Activated effector memory CD4-positive, alpha-beta T cell treated with Interleukin-2 at 50 U/mL for 16 hours (primary cell): Measurements from ENCODE around the gene NELFE.
"Not testable (repeated sequence)": the region's sequence is repeated elsewhere in the genome, so short reads cannot be mapped to it uniquely, and the experiment has no call there.

Experiments
- DNase-seq: peaks from one replicate; pipeline ENCODE4 v3.0.0-alpha.2; 2020

Gene NELFE, protein sequence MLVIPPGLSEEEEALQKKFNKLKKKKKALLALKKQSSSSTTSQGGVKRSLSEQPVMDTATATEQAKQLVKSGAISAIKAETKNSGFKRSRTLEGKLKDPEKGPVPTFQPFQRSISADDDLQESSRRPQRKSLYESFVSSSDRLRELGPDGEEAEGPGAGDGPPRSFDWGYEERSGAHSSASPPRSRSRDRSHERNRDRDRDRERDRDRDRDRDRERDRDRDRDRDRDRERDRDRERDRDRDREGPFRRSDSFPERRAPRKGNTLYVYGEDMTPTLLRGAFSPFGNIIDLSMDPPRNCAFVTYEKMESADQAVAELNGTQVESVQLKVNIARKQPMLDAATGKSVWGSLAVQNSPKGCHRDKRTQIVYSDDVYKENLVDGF

GRCh38 chr6:31958741-31959739 is at the start of gene NELFE, which contains the start of gene SKIC2:
TSS of gene NELFE (minus strand) at chr6:31958971. CDS start at chr6:31958446, 525 bp downstream.
TSS of gene SKIC2 (plus strand) at chr6:31959175. CDS start at chr6:31959193, 18 bp downstream.
- DNase-seq: peak; percentile 98

GRCh38 chr6:32008037-32008436 is 49.3 kb upstream of the NELFE start:
- DNase-seq: not testable (repeated sequence)

GRCh38 chr6:32007086-32007485 is 48.3 kb upstream of the NELFE start:
- DNase-seq: not testable (repeated sequence)

GRCh38 chr6:32005991-32006529 is 47.3 kb upstream of the NELFE start:
- DNase-seq: not testable (repeated sequence)

- DNase-seq: not testable (repeated sequence)
Observed at GRCh38 chr6:32005538-32005880, 46.7 kb upstream of the NELFE start.

DNA sequence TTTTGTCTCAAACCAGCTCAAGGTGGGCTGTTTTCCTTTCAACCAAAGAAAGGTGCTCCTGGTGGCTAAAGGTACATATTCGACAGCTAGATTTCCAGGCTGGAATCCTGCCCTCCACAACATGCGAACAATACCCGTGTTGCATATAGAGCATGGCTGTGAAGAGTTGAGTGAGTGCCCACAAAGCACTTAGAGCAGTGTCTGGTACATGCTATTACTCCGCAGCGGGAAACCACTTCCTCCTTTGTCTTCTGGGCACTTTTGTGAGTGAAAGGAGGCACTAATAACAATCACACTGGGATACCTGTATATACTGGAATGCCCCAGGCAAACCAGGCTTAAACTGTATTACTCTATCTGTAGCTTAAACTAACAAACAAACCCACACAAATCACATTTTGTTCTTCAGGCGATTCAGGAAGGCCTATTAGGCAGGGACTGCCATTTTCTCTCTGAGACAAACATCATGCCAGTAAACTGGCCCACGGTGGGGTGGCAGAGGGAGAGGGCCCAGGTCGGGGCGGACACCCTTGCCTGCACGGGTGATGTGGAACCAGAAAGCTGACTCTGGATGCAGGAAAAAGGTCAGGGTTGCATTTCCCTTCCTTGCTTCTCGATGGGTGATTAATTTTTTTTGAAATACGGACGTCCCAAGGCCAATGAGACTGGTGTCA is 46.2 kb upstream of the NELFE start:
- not testable (repeated sequence) for DNase-seq

DNA sequence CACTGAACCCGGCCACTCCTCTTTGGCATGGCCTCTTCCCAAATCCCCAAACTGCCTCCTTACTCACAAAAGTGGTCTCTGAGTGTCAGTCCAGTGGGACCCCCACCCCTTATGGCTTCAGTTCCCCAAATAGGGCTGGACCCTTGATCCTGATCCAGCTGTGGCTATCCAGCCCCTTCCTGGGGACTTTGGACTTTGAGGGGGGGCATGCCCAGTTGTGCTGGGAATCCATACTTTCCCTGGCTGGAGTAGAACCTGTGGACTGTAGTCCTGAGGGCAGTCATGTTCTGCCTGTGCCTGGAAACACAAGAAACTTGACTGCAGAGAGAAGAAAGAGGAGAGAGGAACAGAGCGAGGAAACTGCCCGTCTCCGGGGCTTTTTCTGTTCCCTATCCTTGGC is 45.6 kb upstream of the NELFE start:
- DNase-seq: not testable (repeated sequence)

DNA sequence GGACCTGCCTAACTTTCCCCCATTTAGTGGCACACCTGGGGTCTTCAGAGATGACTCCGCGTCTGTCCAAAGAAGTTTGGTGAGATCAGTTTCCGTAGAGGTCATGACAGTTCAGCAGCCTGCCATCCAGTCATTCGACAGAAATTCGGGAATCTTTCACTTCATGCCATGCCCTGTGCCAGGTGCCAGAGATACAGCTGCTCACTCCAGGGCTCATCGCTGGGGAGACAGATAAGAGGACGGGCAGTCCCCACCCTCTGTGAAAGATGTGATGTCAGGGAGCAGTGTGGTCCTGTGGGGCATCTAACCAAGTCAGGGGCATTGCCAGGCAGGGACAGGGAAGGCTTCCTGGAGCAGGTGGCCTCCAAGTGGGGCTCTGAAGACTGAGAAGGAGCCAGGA is 44.5 kb upstream of the NELFE start:
- not testable (repeated sequence) for DNase-seq

DNA sequence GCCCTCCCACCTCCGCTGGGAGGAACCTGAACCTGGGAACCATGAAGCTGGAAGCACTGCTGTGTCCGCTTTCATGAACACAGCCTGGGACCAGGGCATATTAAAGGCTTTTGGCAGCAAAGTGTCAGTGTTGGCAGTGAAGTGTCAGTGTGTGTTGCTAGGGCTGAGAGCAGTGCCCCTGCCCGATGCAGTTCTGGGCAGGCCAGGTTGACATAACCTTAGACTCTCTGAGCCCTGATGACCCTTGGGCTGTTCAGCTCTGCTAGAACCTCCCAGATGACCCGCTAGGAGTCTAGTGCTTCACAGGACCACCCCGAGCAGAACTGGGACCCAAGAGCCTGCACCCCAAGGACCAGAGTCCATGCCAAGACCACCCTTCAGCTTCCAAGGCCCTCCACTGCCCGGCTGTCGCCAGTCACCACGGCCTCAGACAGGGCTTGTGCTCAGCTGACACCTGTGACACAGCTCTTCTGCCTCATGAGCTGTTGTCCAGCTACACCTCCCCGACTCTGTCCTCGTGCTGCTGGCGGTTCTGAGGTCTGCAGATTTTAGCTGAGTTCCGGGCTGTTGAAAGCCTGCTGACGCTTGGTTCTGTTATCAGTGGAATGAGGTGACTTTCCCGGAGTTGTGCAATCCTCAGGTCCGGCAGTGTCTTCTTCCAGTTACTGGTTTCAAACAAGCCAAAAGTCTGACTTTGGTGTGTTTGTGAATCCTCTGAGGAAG is 43.9 kb upstream of the NELFE start:
- DNase-seq: not testable (repeated sequence)

DNA sequence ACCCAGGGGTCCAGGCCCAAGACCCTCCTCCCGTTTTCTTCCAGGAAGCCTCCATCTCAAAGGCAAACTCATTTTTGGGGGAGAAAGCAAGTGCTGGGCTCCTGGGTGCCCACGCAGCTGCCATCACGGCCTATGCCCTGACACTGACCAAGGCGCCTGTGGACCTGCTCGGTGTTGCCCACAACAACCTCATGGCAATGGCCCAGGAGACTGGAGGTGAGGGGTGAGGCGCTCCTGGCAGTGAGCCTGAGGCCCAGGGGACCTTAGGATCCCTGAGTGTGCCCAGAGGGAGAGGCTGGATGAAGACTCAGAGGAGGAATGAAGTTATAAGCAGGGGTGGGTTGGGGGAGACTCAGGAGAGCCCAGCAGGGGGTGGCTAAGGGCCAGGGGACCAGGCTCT is 37.6 kb upstream of the NELFE start:
- DNase-seq: not testable (repeated sequence)

DNA sequence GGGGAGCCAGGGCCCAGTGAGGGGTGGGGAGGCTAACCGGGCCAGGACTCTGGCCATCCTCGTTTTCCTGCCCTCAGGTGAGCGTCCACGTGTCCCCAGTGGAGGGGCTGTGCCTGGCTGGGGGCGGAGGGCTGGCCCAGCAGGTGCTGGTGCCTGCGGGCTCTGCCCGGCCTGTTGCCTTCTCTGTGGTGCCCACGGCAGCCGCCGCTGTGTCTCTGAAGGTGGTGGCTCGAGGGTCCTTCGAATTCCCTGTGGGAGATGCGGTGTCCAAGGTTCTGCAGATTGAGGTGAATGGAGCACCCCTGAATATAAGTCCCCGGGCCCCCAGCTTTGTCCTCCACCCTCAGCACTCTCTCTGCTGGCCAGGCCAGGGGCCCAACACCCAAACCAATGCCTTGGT is 35.6 kb upstream of the NELFE start:
- not testable (repeated sequence) for DNase-seq

- not testable (repeated sequence) for DNase-seq
Observed at GRCh38 chr6:31989363-31989762, 30.6 kb upstream of the NELFE start.

GRCh38 chr6:31981744-31982143 is 23.0 kb upstream of the NELFE start, which contains the start of gene C4A:
TSS of gene C4A (plus strand) at chr6:31982057. CDS start at chr6:31982108, 51 bp downstream.
- not testable (repeated sequence) for DNase-seq

- not testable (repeated sequence) for DNase-seq
Observed at GRCh38 chr6:31980998-31981397, 22.2 kb upstream of the NELFE start.

GRCh38 chr6:31980195-31980876 is 21.6 kb upstream of the NELFE start:
- DNase-seq: not testable (repeated sequence)

- DNase-seq: no peak
Observed at GRCh38 chr6:31979238-31979898, 20.6 kb upstream of the NELFE start.

GRCh38 chr6:31978831-31979230 is 20.1 kb upstream of the NELFE start:
- DNase-seq: no peak

DNA sequence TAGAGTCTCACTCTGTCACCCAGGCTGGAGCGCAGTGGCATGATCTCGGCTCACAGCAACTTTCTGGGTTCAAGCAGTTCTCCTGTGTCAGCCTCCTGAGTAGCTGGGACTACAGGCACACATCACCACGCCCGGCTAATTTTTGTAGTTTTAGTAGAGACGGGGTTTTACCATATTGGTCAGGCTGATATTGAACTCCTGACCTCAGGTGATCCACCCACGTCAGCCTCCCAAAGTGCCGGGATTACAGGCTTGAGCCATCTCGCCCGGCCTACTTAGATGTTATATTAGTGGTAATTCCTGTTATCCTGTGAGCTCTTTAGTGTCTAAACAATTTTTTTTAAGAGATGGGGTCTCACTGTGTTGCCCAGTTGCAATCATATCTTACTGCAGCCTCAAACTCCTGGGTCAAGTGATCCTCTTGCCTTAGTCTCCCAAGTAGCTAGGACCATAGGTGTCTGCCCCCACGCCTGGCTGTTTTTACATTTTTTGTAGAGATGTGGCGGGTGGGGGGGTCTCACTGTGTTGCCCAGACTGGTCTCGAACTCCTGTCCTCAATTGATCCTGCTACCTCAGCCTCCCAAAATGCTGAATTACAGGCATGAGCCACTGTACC is 19.2 kb upstream of the NELFE start:
- no peak for DNase-seq

DNA sequence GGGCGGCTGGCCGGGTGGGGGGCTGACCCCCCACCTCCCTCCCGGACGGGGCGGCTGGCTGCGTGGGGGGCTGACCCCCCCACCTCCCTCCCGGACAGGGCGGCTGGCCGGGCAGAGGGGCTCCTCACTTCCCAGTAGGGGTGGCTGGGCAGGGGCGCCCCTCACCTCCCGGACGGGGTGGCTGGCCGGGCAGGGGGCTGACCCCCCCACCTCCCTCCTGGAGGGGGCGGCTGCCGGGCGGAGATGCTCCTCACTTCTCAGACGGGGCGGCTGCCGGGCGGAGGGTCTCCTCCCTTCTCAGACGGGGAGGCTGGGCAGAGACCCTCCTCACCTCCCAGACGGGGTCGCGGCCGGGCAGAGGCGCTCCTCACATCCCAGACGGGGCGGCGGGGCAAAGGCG is 17.3 kb upstream of the NELFE start:
- DNase-seq: not testable (repeated sequence)

- DNase-seq: no peak
Observed at GRCh38 chr6:31972709-31973350, 14.1 kb upstream of the NELFE start.
